Type B pancreatic cell (in vitro differentiated cells): ENCODE data around the gene RABGAP1L. TPM values are rescaled to one million over a fixed set of nuclear protein-coding genes. Genes with fewer than 3 reads are reported as not detected.

ENCODE experiments used
- DNase-seq: peaks from one replicate; pipeline ENCODE4 v3.0.0; 2021; ENCODE audit warnings: mixed read lengths; ENCODE audit not compliant: unreplicated experiment; ENCODE audit errors: extremely low spot score
- H3K27ac Mint-ChIP-seq: 2 replicates; pipeline ENCODE4 v1.8.0; 2021; ENCODE audit warnings: mild to moderate bottlenecking, mixed read lengths
- H3K27me3 Mint-ChIP-seq: 2 replicates; pipeline ENCODE4 v1.8.0; 2021; ENCODE audit warnings: mixed read lengths
- H3K36me3 Mint-ChIP-seq: 2 replicates; pipeline ENCODE4 v1.8.0; 2021; ENCODE audit warnings: mixed read lengths
- H3K4me1 Mint-ChIP-seq: one replicate; pipeline ENCODE4 v1.8.0; 2021; ENCODE audit warnings: mixed read lengths; ENCODE audit not compliant: unreplicated experiment
- H3K4me3 Mint-ChIP-seq: 2 replicates; pipeline ENCODE4 v1.8.0; 2021; ENCODE audit warnings: mild to moderate bottlenecking, mixed read lengths
- H3K9me3 Mint-ChIP-seq: 2 replicates; pipeline ENCODE4 v1.8.0; 2021; ENCODE audit warnings: mixed read lengths
- total RNA-seq: library from RNA; stranded (reverse); gene quantifications from 2 replicates; pipeline ENCODE4 v1.2.1, GENCODE V29; 2021; ENCODE audit warnings: low replicate concordance
- TF ChIP-seq, protein P1 (sequence below): fragments of 200-600 bp; sonication (generic); conservative IDR thresholded peaks from 2 replicates; pipeline ENCODE4 v1.5.0; 2021; ENCODE audit warnings: antibody characterized with exemption, mild to moderate bottlenecking

Gene RABGAP1L
- total RNA-seq, 1 donor from 2014 or later: 35.6 TPM

DNA sequence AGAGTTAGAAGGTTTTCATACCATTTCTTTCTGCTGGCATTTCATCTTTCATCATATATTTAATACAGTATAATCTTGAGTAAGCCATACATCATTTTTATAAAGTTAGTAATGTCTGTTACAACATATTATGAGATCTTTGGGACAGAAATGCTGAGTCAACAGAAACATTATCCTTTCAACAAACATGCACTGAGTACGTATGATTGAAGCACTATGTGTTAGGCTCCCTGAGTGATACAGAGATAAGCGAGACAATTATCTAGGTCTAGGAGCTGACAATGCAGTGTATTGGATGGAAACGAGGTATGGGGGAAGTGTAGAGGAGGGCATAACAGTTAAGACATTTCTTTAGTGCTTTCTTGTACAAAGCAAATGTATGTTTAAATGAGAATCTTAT lies 268.7 kb downstream of the RABGAP1L start:
- no peaks in the 10 kb centered on the region for H3K36me3 Mint-ChIP-seq
- no peaks in the 10 kb centered on the region for H3K9me3 Mint-ChIP-seq
- TF ChIP-seq, protein P1, sequence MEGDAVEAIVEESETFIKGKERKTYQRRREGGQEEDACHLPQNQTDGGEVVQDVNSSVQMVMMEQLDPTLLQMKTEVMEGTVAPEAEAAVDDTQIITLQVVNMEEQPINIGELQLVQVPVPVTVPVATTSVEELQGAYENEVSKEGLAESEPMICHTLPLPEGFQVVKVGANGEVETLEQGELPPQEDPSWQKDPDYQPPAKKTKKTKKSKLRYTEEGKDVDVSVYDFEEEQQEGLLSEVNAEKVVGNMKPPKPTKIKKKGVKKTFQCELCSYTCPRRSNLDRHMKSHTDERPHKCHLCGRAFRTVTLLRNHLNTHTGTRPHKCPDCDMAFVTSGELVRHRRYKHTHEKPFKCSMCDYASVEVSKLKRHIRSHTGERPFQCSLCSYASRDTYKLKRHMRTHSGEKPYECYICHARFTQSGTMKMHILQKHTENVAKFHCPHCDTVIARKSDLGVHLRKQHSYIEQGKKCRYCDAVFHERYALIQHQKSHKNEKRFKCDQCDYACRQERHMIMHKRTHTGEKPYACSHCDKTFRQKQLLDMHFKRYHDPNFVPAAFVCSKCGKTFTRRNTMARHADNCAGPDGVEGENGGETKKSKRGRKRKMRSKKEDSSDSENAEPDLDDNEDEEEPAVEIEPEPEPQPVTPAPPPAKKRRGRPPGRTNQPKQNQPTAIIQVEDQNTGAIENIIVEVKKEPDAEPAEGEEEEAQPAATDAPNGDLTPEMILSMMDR: no peak
- peaks cover 5% of the 10 kb centered on the region for H3K4me1 Mint-ChIP-seq
- H3K4me3 Mint-ChIP-seq: no peak overlapping the region
- no peak overlapping the region for H3K27ac Mint-ChIP-seq
- no peak for DNase-seq
- H3K27me3 Mint-ChIP-seq: no peaks in the 10 kb centered on the region

DNA sequence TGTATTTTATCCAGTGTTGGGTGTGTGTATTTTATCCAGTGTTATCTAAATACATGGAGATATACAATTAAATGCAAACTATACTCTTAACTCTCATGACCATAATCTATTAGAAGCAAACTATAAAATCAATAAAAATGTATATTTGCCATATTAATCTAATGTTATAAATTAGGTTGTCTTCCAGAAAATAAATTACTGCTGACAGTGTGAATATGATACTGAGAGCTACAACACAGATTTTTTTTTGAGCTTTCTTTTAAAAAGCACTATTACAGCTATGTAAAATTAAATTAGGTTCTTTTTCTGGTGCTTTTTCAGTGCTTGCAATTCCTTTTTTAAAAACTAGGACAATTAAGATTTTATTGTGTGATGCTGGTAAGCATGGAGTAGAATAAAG lies 269.4 kb downstream of the RABGAP1L start:
- peaks cover 5% of the 10 kb centered on the region for H3K4me1 Mint-ChIP-seq
- H3K4me3 Mint-ChIP-seq: no peak overlapping the region
- DNase-seq: no peak
- TF ChIP-seq, protein P1: no peak
- H3K27ac Mint-ChIP-seq: no peak overlapping the region
- H3K36me3 Mint-ChIP-seq: no peaks in the 10 kb centered on the region
- no peaks in the 10 kb centered on the region for H3K27me3 Mint-ChIP-seq
- no peaks in the 10 kb centered on the region for H3K9me3 Mint-ChIP-seq

DNA sequence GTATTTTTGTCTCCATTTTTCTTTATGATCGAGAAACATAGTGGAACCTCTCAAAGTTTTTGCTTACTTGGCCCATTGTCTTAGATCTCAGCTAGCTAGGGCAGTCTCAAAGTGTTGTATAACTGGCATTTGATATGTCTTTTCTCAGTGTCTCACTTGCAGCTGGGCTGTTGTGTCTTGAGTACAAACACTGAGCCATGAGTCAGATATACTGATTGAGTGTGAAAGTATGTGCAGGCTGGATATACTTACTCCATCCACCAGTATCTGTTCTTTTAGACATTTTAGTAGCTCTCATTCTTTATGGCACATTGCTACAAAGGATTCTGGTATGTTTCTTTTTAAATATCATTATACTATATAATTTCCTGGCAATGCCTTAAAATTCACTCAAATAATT lies 274.1 kb downstream of the RABGAP1L start:
- TF ChIP-seq, protein P1: no peak
- Mint-ChIP-seq H3K36me3 (no peaks in the 10 kb centered on the region), H3K4me3 (no peak overlapping the region), H3K9me3 (no peaks in the 10 kb centered on the region), H3K4me1 (no peaks in the 10 kb centered on the region), H3K27me3 (no peaks in the 10 kb centered on the region), H3K27ac (no peak overlapping the region)
- DNase-seq: no peak

DNA sequence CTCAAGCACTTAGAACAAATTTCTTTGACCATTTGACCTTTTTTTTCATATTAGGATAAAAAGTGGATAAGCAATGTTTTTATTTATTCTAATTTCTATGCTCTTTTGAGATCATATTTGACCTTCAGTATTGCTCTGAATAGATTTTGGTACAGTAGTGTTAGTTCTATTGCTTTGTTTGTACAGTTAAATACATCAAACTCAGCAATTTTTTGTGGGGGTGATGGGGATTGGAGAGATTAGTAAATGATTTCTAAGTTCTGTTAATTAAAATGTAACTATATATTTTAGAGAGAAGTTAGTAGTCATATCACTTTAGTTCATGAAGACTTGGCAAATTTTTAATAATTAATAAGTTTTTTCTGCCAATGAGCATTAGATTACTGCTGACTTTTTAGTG lies 286.0 kb downstream of the RABGAP1L start:
- Mint-ChIP-seq H3K36me3 (no peaks in the 10 kb centered on the region), H3K27ac (no peak overlapping the region), H3K27me3 (no peaks in the 10 kb centered on the region), H3K4me1 (no peaks in the 10 kb centered on the region), H3K9me3 (peaks cover 4% of the 10 kb centered on the region), H3K4me3 (no peak overlapping the region)
- DNase-seq: no peak
- TF ChIP-seq, protein P1: no peak

DNA sequence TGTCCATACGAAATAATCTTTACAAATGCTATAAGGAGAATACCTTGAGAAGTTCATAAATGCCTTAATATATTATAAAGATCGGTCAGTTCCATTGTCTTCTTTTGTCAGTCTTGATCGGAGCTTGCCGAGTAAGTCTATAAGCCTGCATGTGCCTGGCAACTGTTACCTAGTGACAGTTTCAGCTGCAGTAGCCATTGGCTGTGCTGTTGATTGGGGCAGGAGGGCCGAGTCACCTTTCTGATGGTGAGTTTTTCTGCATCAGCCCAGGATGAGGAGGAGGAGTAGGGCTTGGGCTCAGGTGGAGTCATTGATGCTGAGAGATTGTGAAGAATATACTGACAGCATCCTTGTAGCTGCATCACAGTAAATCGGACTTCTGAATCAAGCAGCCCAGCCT lies 286.5 kb downstream of the RABGAP1L start:
- peaks cover 4% of the 10 kb centered on the region for H3K9me3 Mint-ChIP-seq
- H3K36me3 Mint-ChIP-seq: no peaks in the 10 kb centered on the region
- no peak overlapping the region for H3K4me3 Mint-ChIP-seq
- no peak overlapping the region for H3K27ac Mint-ChIP-seq
- no peaks in the 10 kb centered on the region for H3K27me3 Mint-ChIP-seq
- no peak for DNase-seq
- H3K4me1 Mint-ChIP-seq: no peaks in the 10 kb centered on the region
- TF ChIP-seq, protein P1: no peak

DNA sequence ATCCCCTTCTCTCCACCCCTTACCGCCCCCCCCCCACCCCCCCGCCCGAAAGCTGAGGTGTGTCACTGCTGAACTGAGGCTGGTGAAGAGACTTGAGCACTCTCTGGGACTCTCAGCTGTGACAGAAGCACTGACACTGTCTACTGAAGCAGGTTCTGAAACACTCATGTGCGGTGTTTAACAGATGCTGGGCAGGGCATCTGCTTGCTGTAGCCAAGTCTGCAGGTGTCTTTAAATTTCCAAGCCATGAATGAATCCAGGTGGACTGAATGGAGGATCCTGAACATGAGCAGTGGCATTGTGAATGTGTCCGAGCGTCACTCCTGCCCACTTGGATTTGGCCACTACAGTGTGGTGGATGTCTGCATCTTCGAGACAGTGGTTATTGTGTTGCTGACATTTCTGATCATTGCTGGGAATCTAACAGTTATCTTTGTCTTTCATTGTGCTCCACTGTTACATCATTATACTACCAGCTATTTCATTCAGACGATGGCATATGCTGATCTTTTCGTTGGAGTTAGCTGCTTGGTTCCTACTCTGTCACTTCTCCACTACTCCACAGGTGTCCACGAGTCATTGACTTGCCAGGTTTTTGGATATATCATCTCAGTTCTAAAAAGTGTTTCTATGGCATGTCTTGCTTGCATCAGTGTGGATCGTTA lies 288.7 kb downstream of the RABGAP1L start, which contains the start of gene GPR52:
GPR52 (plus strand) TSS at position 99 of the 665 bp plus-strand sequence; CDS start at position 247, 148 bp downstream.
- TF ChIP-seq, protein P1: no peak
- no peaks in the 10 kb centered on the region for H3K4me1 Mint-ChIP-seq
- no peak within 1 kb of the TSS for H3K4me3 Mint-ChIP-seq
- no peak for DNase-seq
- no peak within 1 kb of the TSS for H3K27ac Mint-ChIP-seq
- H3K9me3 Mint-ChIP-seq: peaks cover 4% of the 10 kb centered on the region
- H3K27me3 Mint-ChIP-seq: no peaks in the 10 kb centered on the region
- H3K36me3 Mint-ChIP-seq: no peaks in the 10 kb centered on the region
